Measurements from ENCODE around the gene C1QTNF4. TPM values are rescaled to one million over a fixed set of nuclear protein-coding genes. Genes with fewer than 3 reads are reported as not detected.

Gene C1QTNF4
- total RNA-seq, 1 experiment from 2014 or later: 0.42 TPM

GRCh38 chr11:47631473-47631872 is 37.3 kb upstream of the C1QTNF4 start:
- H3K9me3 Mint-ChIP-seq (ENCODE audit: unreplicated experiment): no peaks in the 10 kb centered on the region
- no peaks in the 10 kb centered on the region for H3K27me3 Mint-ChIP-seq (ENCODE audit: insufficient read depth, unreplicated experiment)
- H3K4me1 Mint-ChIP-seq (ENCODE audit: insufficient read depth, unreplicated experiment): no peaks in the 10 kb centered on the region
- BruUV-seq (replicated peaks): no TSS peak
- peaks cover 90% of the 10 kb centered on the region for H3K36me3 Mint-ChIP-seq (ENCODE audit: insufficient read depth, unreplicated experiment)
- no peak for DNase-seq (ENCODE audit: unreplicated experiment)
- no peak overlapping the region for H3K27ac Mint-ChIP-seq (ENCODE audit: low read depth, unreplicated experiment)
- intact Hi-C loops (cut with micrococcal nuclease): no loop called here
- POLR2A ChIA-PET: no interaction called here
- CTCF ChIA-PET: no interaction called here
- H3K4me3 Mint-ChIP-seq (ENCODE audit: unreplicated experiment): no peak overlapping the region
- no peak for TF ChIP-seq CTCF (IDR thresholded peaks at IDR 0.05; ENCODE audit: unreplicated experiment)

- no TSS peak for BruUV-seq (replicated peaks)
- intact Hi-C loops (cut with micrococcal nuclease): no loop called here
- ChIA-PET POLR2A (interaction anchor here (0.7 kb wide), 1 partner anchor 220 kb away, joined by 4 read pairs; the partner anchor contains the start of gene NUP160), CTCF (interaction anchor here (0.8 kb wide), 1 partner anchor 9 kb away, joined by 3 read pairs; no protein-coding TSS in a partner anchor)
- H3K27me3 Mint-ChIP-seq (ENCODE audit: insufficient read depth, unreplicated experiment): no peaks in the 10 kb centered on the region
- H3K4me1 Mint-ChIP-seq (ENCODE audit: insufficient read depth, unreplicated experiment): no peaks in the 10 kb centered on the region
- no peak for TF ChIP-seq CTCF (IDR thresholded peaks at IDR 0.05; ENCODE audit: unreplicated experiment)
- DNase-seq (ENCODE audit: unreplicated experiment): no peak
- peaks cover 93% of the 10 kb centered on the region for H3K36me3 Mint-ChIP-seq (ENCODE audit: insufficient read depth, unreplicated experiment)
- no peak overlapping the region for H3K27ac Mint-ChIP-seq (ENCODE audit: low read depth, unreplicated experiment)
- no peaks in the 10 kb centered on the region for H3K9me3 Mint-ChIP-seq (ENCODE audit: unreplicated experiment)
- no peak overlapping the region for H3K4me3 Mint-ChIP-seq (ENCODE audit: unreplicated experiment)
Observed at GRCh38 chr11:47628026-47628425, 33.8 kb upstream of the C1QTNF4 start.

GRCh38 chr11:47626234-47626633 is 32.0 kb upstream of the C1QTNF4 start:
- ChIA-PET POLR2A (interaction anchor here (1.0 kb wide), 1 partner anchor 16 kb away, joined by 3 read pairs; the partner anchor contains the start of gene MTCH2), CTCF (interaction anchor here (0.6 to 1.0 kb wide), 3 partner anchors 73 to 363 kb away, joined by 3 read pairs; no protein-coding TSS in a partner anchor)
- intact Hi-C loops (cut with micrococcal nuclease): no loop called here
- no peak overlapping the region for H3K27ac Mint-ChIP-seq (ENCODE audit: low read depth, unreplicated experiment)
- BruUV-seq (replicated peaks): no TSS peak
- DNase-seq (ENCODE audit: unreplicated experiment): no peak
- H3K4me3 Mint-ChIP-seq (ENCODE audit: unreplicated experiment): no peak overlapping the region
- H3K4me1 Mint-ChIP-seq (ENCODE audit: insufficient read depth, unreplicated experiment): no peaks in the 10 kb centered on the region
- H3K27me3 Mint-ChIP-seq (ENCODE audit: insufficient read depth, unreplicated experiment): no peaks in the 10 kb centered on the region
- no peaks in the 10 kb centered on the region for H3K9me3 Mint-ChIP-seq (ENCODE audit: unreplicated experiment)
- peaks cover 93% of the 10 kb centered on the region for H3K36me3 Mint-ChIP-seq (ENCODE audit: insufficient read depth, unreplicated experiment)
- no peak for TF ChIP-seq CTCF (IDR thresholded peaks at IDR 0.05; ENCODE audit: unreplicated experiment)

- no peaks in the 10 kb centered on the region for H3K4me1 Mint-ChIP-seq (ENCODE audit: insufficient read depth, unreplicated experiment)
- H3K4me3 Mint-ChIP-seq (ENCODE audit: unreplicated experiment): no peak overlapping the region
- no TSS peak for BruUV-seq (replicated peaks)
- no peaks in the 10 kb centered on the region for H3K9me3 Mint-ChIP-seq (ENCODE audit: unreplicated experiment)
- no peak for DNase-seq (ENCODE audit: unreplicated experiment)
- no peaks in the 10 kb centered on the region for H3K27me3 Mint-ChIP-seq (ENCODE audit: insufficient read depth, unreplicated experiment)
- POLR2A ChIA-PET: interaction anchor here (0.5 to 1.0 kb wide), 4 partner anchors 23 to 134 kb away, joined by 3 to 4 read pairs (median 3); no protein-coding TSS in a partner anchor
- CTCF ChIA-PET: interaction anchor here (0.6 to 1.8 kb wide), 4 partner anchors 15 to 271 kb away, joined by 3 to 7 read pairs (median 4); no protein-coding TSS in a partner anchor
- no peak overlapping the region for H3K27ac Mint-ChIP-seq (ENCODE audit: low read depth, unreplicated experiment)
- intact Hi-C loops (cut with micrococcal nuclease): no loop called here
- no peak for TF ChIP-seq CTCF (IDR thresholded peaks at IDR 0.05; ENCODE audit: unreplicated experiment)
- H3K36me3 Mint-ChIP-seq (ENCODE audit: insufficient read depth, unreplicated experiment): peaks cover 81% of the 10 kb centered on the region
Observed at GRCh38 chr11:47620836-47621378, 26.7 kb upstream of the C1QTNF4 start.

Data from MCF 10A (cell line).